Anterior cingulate cortex (tissue), 58 donors: Measurements from ENCODE around the gene CERS1.

Experiments
- DNase-seq, 58 donors: peaks; one replicate each; lab custom pipeline; 2025; lab: John Stamatoyannopoulos, UW

The CERS1 gene

GRCh38 chr19:18895824-18896341 lies at the start of gene CERS1:
CERS1 (minus strand) TSS chr19:18896158; CDS start chr19:18896072, 86 bp downstream.
- peak in 42 of 58 donors; percentile 13 to 75 (median 54) for DNase-seq

- DNase-seq, result no peak
These were observed 49.3 kb upstream of the CERS1 start for GRCh38 chr19:18945297-18945696.

- DNase-seq, result peak in 5 of 58 donors; percentile 10 to 50 (median 16)
These were observed 47.5 kb upstream of the CERS1 start for GRCh38 chr19:18943465-18943864.

- DNase-seq, result no peak
These were observed 46.7 kb upstream of the CERS1 start for GRCh38 chr19:18942692-18943091.

- DNase-seq, result peak in 4 of 58 donors; percentile 5 to 8 (median 6)
These were observed 45.8 kb upstream of the CERS1 start for GRCh38 chr19:18941628-18942354.

- DNase-seq, result peak in 51 of 58 donors; percentile 5 to 82 (median 56)
These were observed 45.0 kb upstream of the CERS1 start, which contains the start of gene HOMER3 for GRCh38 chr19:18940769-18941627. HOMER3 (minus strand) TSS chr19:18941217; CDS start chr19:18938982, 2,235 bp downstream.

GRCh38 chr19:18939922-18940768 lies 44.2 kb upstream of the CERS1 start:
- peak in 47 of 58 donors; percentile 8 to 73 (median 44) for DNase-seq

GRCh38 chr19:18939163-18939562 lies 43.2 kb upstream of the CERS1 start:
- DNase-seq, result no peak

- no peak for DNase-seq
These were observed 37.3 kb upstream of the CERS1 start for GRCh38 chr19:18933297-18933696.

- peak in 49 of 58 donors; percentile 5 to 83 (median 52) for DNase-seq
These were observed 36.4 kb upstream of the CERS1 start for GRCh38 chr19:18932216-18932841.

- DNase-seq, result no peak
These were observed 35.6 kb upstream of the CERS1 start for GRCh38 chr19:18931316-18932162.

GRCh38 chr19:18929311-18929710 lies 33.4 kb upstream of the CERS1 start:
- no peak for DNase-seq

GRCh38 chr19:18928018-18928805 lies 32.3 kb upstream of the CERS1 start:
- no peak for DNase-seq

GRCh38 chr19:18924684-18925213 lies 28.8 kb upstream of the CERS1 start:
- DNase-seq, result no peak

GRCh38 chr19:18922228-18922985 lies 26.4 kb upstream of the CERS1 start:
- DNase-seq, result no peak

- DNase-seq, result no peak
These were observed 25.6 kb upstream of the CERS1 start for GRCh38 chr19:18921593-18921992.

GRCh38 chr19:18920400-18920799 lies 24.4 kb upstream of the CERS1 start:
- no peak for DNase-seq
